Measurements from ENCODE around the gene EPS8.

GRCh38 chr12:15689751-15690191 is 99.4 kb downstream of the EPS8 start:
- TF ChIP-seq CTCF (optimal IDR thresholded peaks at IDR 0.05 in 1 of 3, IDR thresholded peaks at IDR 0.05 in 1 of 3, conservative IDR thresholded peaks at IDR 0.05 in 1 of 3; ENCODE audit: extremely low read depth in 1 of 3, insufficient read depth in 2 of 3, low read length in 3 of 3) (no peak), EZH2 (IDR thresholded peaks at IDR 0.05; ENCODE audit: low read length) (no peak)
